Choroid plexus epithelial cell (primary cell): Measurements from ENCODE around the gene TSPAN4.

Experiments
- DNase-seq: peaks from one replicate; pipeline ENCODE4 v3.0.0-alpha.2; 2010; ENCODE audit warnings: low read depth
- H3K4me3 ChIP-seq: 2 replicates; pipeline ENCODE4 v1.5.1; 2011; ENCODE audit warnings: low read depth, mild to moderate bottlenecking, control low read depth, low read length, moderate library complexity
- CTCF ChIP-seq: conservative IDR thresholded peaks from 2 replicates; pipeline ENCODE4 v1.5.1; 2011; ENCODE audit warnings: low read depth, mild to moderate bottlenecking, control low read depth, inconsistent platforms, low read length, moderate library complexity

TSPAN4 gene

GRCh38 chr11:854601-855329 is 12.1 kb downstream of the TSPAN4 start:
- no peak for TF ChIP-seq CTCF
- DNase-seq, result no peak
- H3K4me3 ChIP-seq, result no peak overlapping the region

- no peak overlapping the region for H3K4me3 ChIP-seq
- TF ChIP-seq CTCF, result no peak
- no peak for DNase-seq
Observed at GRCh38 chr11:855330-855674, 12.7 kb downstream of the TSPAN4 start.

GRCh38 chr11:855796-856195 is 13.1 kb downstream of the TSPAN4 start:
- no peak for DNase-seq
- TF ChIP-seq CTCF, result no peak
- no peak overlapping the region for H3K4me3 ChIP-seq

- no peak for TF ChIP-seq CTCF
- no peak for DNase-seq
- no peak overlapping the region for H3K4me3 ChIP-seq
Observed at GRCh38 chr11:856397-856796, 13.7 kb downstream of the TSPAN4 start.

GRCh38 chr11:858053-858761 is 15.6 kb downstream of the TSPAN4 start:
- no peak overlapping the region for H3K4me3 ChIP-seq

GRCh38 chr11:858762-859339 is 16.2 kb downstream of the TSPAN4 start:
- no peak overlapping the region for H3K4me3 ChIP-seq
- TF ChIP-seq CTCF, result no peak
- DNase-seq, result no peak

More at GRCh38 chr11:858053-858761, 15.6 kb downstream of the TSPAN4 start:
- no peak for TF ChIP-seq CTCF
- DNase-seq, result no peak
